Nephron progenitor cell (in vitro differentiated cells): Measurements from ENCODE around the gene LONP2.

Experiments
- DNase-seq: peaks from one replicate; pipeline ENCODE4 v3.0.0; 2021
- H3K27ac Mint-ChIP-seq: 2 replicates; pipeline ENCODE4 v1.8.0; 2021; ENCODE audit warnings: mild to moderate bottlenecking, moderate library complexity, mixed read lengths
- H3K27me3 Mint-ChIP-seq: 2 replicates; pipeline ENCODE4 v1.8.0; 2021; ENCODE audit warnings: mild to moderate bottlenecking, low read depth, mixed read lengths; ENCODE audit not compliant: poor library complexity
- H3K36me3 Mint-ChIP-seq: 2 replicates; pipeline ENCODE4 v1.8.0; 2021; ENCODE audit warnings: low read depth, mixed read lengths
- H3K4me1 Mint-ChIP-seq: 2 replicates; pipeline ENCODE4 v1.8.0; 2021; ENCODE audit warnings: mixed read lengths
- H3K4me3 Mint-ChIP-seq: 2 replicates; pipeline ENCODE4 v1.8.0; 2021; ENCODE audit warnings: mild to moderate bottlenecking, moderate library complexity, mixed read lengths
- H3K9me3 Mint-ChIP-seq: 2 replicates; pipeline ENCODE4 v1.8.0; 2021; ENCODE audit warnings: mild to moderate bottlenecking, moderate library complexity, mixed read lengths
- CTCF ChIP-seq: fragments of 200-600 bp; sonication (generic); IDR thresholded peaks from 2 replicates; pipeline ENCODE4 v1.5.0; 2021; ENCODE audit warnings: antibody characterized with exemption

Gene LONP2

GRCh38 chr16:48378836-48379235 lies 134.7 kb downstream of the LONP2 start:
- Mint-ChIP-seq H3K36me3 (peaks cover 33% of the 10 kb centered on the region), H3K4me1 (peaks cover 57% of the 10 kb centered on the region), H3K27me3 (no peaks in the 10 kb centered on the region), H3K27ac (peak overlapping the region; percentile 81), H3K9me3 (peaks cover 18% of the 10 kb centered on the region), H3K4me3 (no peak overlapping the region)
- DNase-seq: no peak
- no peak for TF ChIP-seq CTCF

DNA sequence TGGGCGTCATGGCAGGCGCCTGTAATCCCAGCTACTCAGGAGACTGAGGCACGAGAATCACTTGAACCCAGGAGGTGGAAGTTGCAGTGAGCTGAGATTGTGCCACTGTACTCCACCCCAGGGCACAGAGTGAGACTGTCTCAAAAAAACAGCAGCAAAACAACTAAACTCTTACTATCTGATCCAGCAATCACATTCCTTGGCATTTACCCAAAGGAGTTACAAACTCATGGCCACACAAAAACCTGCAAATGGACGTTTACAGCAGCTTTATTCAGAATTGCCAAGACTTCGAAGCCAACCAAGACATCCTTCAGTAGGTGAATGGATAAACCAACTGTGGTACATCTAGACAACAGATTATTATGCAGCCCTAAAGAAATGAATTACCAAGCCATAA lies 137.1 kb downstream of the LONP2 start:
- Mint-ChIP-seq H3K4me1 (peaks cover 57% of the 10 kb centered on the region), H3K4me3 (peak overlapping the region; percentile 4), H3K27ac (no peak overlapping the region), H3K36me3 (peaks cover 33% of the 10 kb centered on the region), H3K27me3 (no peaks in the 10 kb centered on the region), H3K9me3 (peaks cover 18% of the 10 kb centered on the region)
- no peak for TF ChIP-seq CTCF
- DNase-seq: no peak

GRCh38 chr16:48382131-48382530 lies 138.0 kb downstream of the LONP2 start:
- peaks cover 18% of the 10 kb centered on the region for H3K9me3 Mint-ChIP-seq
- peak overlapping the region; percentile 76 for H3K4me3 Mint-ChIP-seq
- DNase-seq: no peak
- H3K4me1 Mint-ChIP-seq: peaks cover 57% of the 10 kb centered on the region
- H3K36me3 Mint-ChIP-seq: peaks cover 33% of the 10 kb centered on the region
- TF ChIP-seq CTCF: no peak
- no peaks in the 10 kb centered on the region for H3K27me3 Mint-ChIP-seq
- H3K27ac Mint-ChIP-seq: no peak overlapping the region

GRCh38 chr16:48383009-48383876 lies 139.1 kb downstream of the LONP2 start:
- peaks cover 18% of the 10 kb centered on the region for H3K9me3 Mint-ChIP-seq
- peak overlapping the region; percentile 99 for H3K27ac Mint-ChIP-seq
- TF ChIP-seq CTCF: no peak
- H3K36me3 Mint-ChIP-seq: peaks cover 33% of the 10 kb centered on the region
- no peak for DNase-seq
- H3K4me3 Mint-ChIP-seq: peak overlapping the region; percentile 93
- H3K27me3 Mint-ChIP-seq: no peaks in the 10 kb centered on the region
- H3K4me1 Mint-ChIP-seq: peaks cover 61% of the 10 kb centered on the region

GRCh38 chr16:48383877-48384519 lies 139.9 kb downstream of the LONP2 start:
- TF ChIP-seq CTCF: no peak
- Mint-ChIP-seq H3K27me3 (no peaks in the 10 kb centered on the region), H3K9me3 (peaks cover 18% of the 10 kb centered on the region), H3K36me3 (peaks cover 26% of the 10 kb centered on the region), H3K4me1 (peaks cover 54% of the 10 kb centered on the region), H3K4me3 (peak overlapping the region; percentile 93), H3K27ac (peak overlapping the region; percentile 99)
- DNase-seq: peak; percentile 13
